CD4-positive, CD25-positive, alpha-beta regulatory T cell (primary cell): ENCODE results near the gene TSPAN9. TPM values are rescaled to one million over a fixed set of nuclear protein-coding genes. Genes with fewer than 3 reads are reported as not detected.

Experiments
- ATAC-seq, 2 donors: fragments of 150-1000 bp; cut with Tn5 transposase; one replicate each; pipeline ENCODE4 v1.10.0; 2021; ENCODE audit warnings: low read depth in 2 of 2, moderate number of reproducible peaks in 2 of 2, moderate library complexity in 1 of 2
- DNase-seq, 3 donors: peaks; one replicate each; pipeline versions ENCODE4 v3.0.0 to v3.0.0-alpha.2; 2012 to 2022; ENCODE audit warnings: mixed read lengths in 1 of 3
- H3K27ac ChIP-seq: one replicate; pipeline ENCODE4 v1.7.0; 2013; ENCODE audit warnings: mild to moderate bottlenecking, low read length; ENCODE audit not compliant: insufficient read depth, poor library complexity, severe bottlenecking
- H3K27me3 ChIP-seq: one replicate; pipeline ENCODE4 v1.7.0; 2013; ENCODE audit warnings: low read length; ENCODE audit not compliant: control insufficient read depth, insufficient read depth
- H3K36me3 ChIP-seq: one replicate; pipeline ENCODE4 v1.7.0; 2013; ENCODE audit warnings: mild to moderate bottlenecking, low read length, moderate library complexity; ENCODE audit not compliant: control insufficient read depth, insufficient read depth
- H3K4me1 ChIP-seq: 2 replicates; pipeline ENCODE4 v1.7.0; 2013; ENCODE audit warnings: mild to moderate bottlenecking, low read length; ENCODE audit not compliant: insufficient read depth, control insufficient read depth, poor library complexity, severe bottlenecking
- H3K4me3 ChIP-seq: one replicate; pipeline ENCODE4 v1.7.0; 2013; ENCODE audit warnings: low read depth, mild to moderate bottlenecking, low read length, moderate library complexity
- H3K9me3 ChIP-seq, 2 experiments: 1 replicate in 1 of 2; 2 replicates in 1 of 2; pipeline ENCODE4 v1.7.0; 2013; ENCODE audit warnings: low read length in 2 of 2, mild to moderate bottlenecking in 1 of 2, moderate library complexity in 1 of 2; ENCODE audit not compliant: control insufficient read depth in 2 of 2
- H3K27ac Mint-ChIP-seq, 3 donors: one replicate each; pipeline ENCODE4 v1.8.0; 2020 to 2022; ENCODE audit warnings: mild to moderate bottlenecking in 3 of 3, mixed read lengths in 3 of 3, moderate library complexity in 2 of 3
- H3K27me3 Mint-ChIP-seq: one replicate; pipeline ENCODE4 v1.8.0; 2022; ENCODE audit warnings: mild to moderate bottlenecking, mixed read lengths
- H3K36me3 Mint-ChIP-seq: one replicate; pipeline ENCODE4 v1.8.0; 2020; ENCODE audit warnings: mixed read lengths
- H3K4me1 Mint-ChIP-seq, 4 donors: one replicate each; pipeline ENCODE4 v1.8.0; 2020 to 2022; ENCODE audit warnings: mixed read lengths in 4 of 4, mild to moderate bottlenecking in 1 of 4
- H3K4me3 Mint-ChIP-seq, 4 donors: one replicate each; pipeline ENCODE4 v1.8.0; 2020 to 2022; ENCODE audit warnings: mild to moderate bottlenecking in 4 of 4, mixed read lengths in 4 of 4, moderate library complexity in 3 of 4
- H3K9me3 Mint-ChIP-seq, 7 donors: one replicate each; pipeline ENCODE4 v1.8.0; 2020 to 2022; ENCODE audit warnings: mixed read lengths in 7 of 7, mild to moderate bottlenecking in 3 of 7, moderate library complexity in 2 of 7
- polyA plus RNA-seq, 4 donors: library from polyadenylated mRNA; unstranded; fragments of 300-500 nt; fragmentation: Illumina TruSeq; gene quantifications; one replicate each; pipeline ENCODE4 v1.2.3, GENCODE V29; 2021
- total RNA-seq: library from RNA; stranded (reverse); gene quantifications from one replicate; pipeline ENCODE4 v1.2.3, GENCODE V29; 2022

TSPAN9 gene
- total and polyA plus RNA-seq, 5 donors from 2014 or later, result 0.09 to 1.2 (median 0.30) TPM; not detected in 1

DNA sequence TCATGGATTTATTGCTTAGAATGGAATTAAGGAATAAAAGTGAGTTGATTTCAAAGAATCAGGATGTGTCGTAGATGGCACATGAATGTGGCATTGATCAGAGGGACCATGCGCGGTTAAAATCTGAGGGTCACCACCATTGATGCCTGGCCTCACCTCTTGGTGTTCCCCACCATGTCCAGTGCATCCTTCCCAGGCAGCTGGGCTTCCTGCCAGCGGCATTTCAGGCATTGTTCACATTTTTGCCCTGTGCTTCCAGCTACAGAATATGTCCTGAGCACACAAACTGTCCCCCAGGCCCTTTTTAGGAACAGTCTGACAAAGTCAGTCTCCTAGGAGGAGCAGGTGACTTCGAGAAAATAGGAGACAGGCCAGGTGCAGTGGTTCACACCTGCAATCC, 42.0 kb upstream of the TSPAN9 start:
- H3K27me3 ChIP-seq, result no peaks in the 10 kb centered on the region
- no peak for DNase-seq
- no peak overlapping the region for H3K4me3 ChIP-seq
- Mint-ChIP-seq H3K9me3 (peaks cover 0 to 2% (median 0%) of the 10 kb centered on the region in 7 donors), H3K4me3 (no peak overlapping the region), H3K36me3 (no peaks in the 10 kb centered on the region), H3K27ac (no peak overlapping the region), H3K4me1 (no peaks in the 10 kb centered on the region), H3K27me3 (no peaks in the 10 kb centered on the region)
- H3K36me3 ChIP-seq, result no peaks in the 10 kb centered on the region
- no peak for ATAC-seq
- H3K9me3 ChIP-seq, result no peaks in the 10 kb centered on the region
- H3K27ac ChIP-seq, result no peak overlapping the region
- no peaks in the 10 kb centered on the region for H3K4me1 ChIP-seq

DNA sequence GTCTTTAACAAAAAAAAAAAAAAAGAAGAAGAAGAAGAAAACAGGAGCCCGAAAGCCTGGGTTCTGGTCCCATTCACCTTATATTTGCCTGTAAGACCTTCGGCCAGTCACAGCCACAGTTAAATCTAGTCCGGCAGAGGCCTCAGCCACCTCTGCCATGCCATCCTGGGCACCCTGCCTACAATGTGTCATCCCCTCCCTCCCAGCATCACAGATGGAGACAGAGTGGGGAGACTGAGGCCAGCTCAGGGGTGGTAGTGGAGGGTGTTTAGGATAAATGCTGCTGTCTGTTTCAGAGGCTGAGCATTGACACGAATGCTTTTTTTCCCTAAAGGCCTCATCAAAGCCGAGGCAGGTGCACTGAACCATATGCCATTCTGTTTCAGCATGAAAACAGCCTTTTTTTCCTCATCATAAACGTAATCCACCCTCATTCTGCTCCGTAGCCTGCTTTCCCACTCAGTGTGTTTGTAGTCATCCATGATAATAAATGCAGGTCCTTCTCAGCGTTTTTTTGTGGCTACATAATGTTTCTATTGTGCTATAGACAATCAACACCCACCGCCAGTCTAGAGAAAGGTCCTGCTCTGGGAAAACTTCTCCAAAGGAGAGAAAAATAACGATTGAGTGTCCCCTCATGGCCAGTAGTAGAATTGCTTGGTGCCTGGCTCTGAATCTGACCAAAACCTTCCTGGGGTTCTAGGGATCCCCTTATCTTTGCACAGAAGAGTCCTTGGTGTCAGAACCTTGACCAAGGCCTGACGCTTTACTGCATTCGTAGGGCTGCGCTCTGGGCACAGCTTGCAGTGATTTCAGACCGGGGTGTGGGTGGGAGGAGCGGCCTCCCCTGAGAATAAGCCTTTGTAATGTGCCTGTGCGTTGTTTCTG, 41.1 kb upstream of the TSPAN9 start:
- DNase-seq (no peak), ATAC-seq (no peak)
- no peaks in the 10 kb centered on the region for H3K36me3 Mint-ChIP-seq
- Histone ChIP-seq H3K4me3 (no peak overlapping the region), H3K36me3 (no peaks in the 10 kb centered on the region), H3K27ac (no peak overlapping the region), H3K4me1 (no peaks in the 10 kb centered on the region), H3K27me3 (no peaks in the 10 kb centered on the region), H3K9me3 (no peaks in the 10 kb centered on the region)
- no peak overlapping the region for H3K4me3 Mint-ChIP-seq
- no peaks in the 10 kb centered on the region for H3K27me3 Mint-ChIP-seq
- H3K4me1 Mint-ChIP-seq, result no peaks in the 10 kb centered on the region
- no peak overlapping the region for H3K27ac Mint-ChIP-seq
- peaks cover 0 to 2% (median 0%) of the 10 kb centered on the region in 7 donors for H3K9me3 Mint-ChIP-seq

DNA sequence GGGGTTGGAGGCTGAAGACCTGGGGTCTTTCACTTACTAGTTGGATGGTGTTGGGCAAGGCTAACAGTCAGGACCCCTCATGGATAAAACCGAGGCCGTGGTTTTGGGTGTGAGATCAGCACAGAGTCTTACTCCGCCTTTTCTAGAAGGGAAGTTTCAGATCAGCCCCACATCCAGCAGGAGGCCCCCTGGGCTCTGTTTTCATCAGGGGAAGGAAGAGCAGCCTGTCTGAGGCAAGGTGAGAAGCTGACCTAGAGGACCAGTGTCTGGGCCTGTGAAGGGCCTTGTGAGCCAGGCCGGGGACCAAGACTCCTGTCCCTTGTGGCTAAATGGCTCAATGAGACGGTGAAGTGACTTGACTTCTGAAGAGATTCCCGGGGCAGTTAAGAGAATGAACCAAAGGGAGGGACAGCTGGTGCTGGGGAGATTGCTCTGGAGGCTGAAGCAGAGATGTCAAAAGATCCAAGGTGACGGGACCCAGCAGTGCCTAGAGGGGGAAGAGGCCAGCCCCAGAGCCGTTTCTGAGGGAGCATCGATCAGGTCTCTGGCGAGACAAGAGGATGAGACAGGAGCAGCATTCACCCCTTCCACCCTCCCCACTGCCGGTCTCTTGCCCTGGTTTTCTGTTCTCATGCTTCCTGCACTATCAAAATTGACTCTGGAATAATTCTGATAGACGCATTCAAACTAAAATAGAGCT, 40.1 kb upstream of the TSPAN9 start:
- Mint-ChIP-seq H3K36me3 (no peaks in the 10 kb centered on the region), H3K9me3 (peaks cover 0 to 2% (median 0%) of the 10 kb centered on the region in 7 donors), H3K27ac (no peak overlapping the region), H3K4me1 (no peaks in the 10 kb centered on the region), H3K27me3 (peaks cover 5% of the 10 kb centered on the region), H3K4me3 (no peak overlapping the region)
- Histone ChIP-seq H3K4me1 (no peaks in the 10 kb centered on the region), H3K27ac (no peak overlapping the region), H3K27me3 (no peaks in the 10 kb centered on the region), H3K4me3 (no peak overlapping the region), H3K36me3 (no peaks in the 10 kb centered on the region), H3K9me3 (no peaks in the 10 kb centered on the region)
- ATAC-seq, result no peak
- DNase-seq, result no peak

DNA sequence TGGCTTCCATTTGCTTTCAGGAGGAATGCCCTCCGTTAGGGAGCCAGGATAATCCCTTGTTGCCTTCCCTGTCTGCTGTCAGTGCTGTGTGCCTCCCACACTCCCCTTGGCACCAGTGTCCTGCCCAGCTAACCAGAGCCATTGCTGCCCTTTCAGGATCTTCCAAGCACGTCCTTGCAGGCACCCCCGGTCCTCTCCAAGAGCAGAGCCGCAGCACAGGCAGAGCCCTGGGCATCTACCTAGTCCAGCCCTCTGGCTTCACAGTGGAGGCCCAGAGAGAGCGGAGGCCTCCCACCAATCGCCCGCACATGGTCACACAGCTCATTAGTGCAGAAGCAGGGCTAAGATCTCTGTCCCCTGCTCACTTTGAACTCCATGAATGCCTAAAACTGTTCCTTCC, 39.0 kb upstream of the TSPAN9 start:
- Mint-ChIP-seq H3K36me3 (no peaks in the 10 kb centered on the region), H3K4me3 (no peak overlapping the region), H3K4me1 (no peaks in the 10 kb centered on the region), H3K9me3 (peaks cover 0 to 2% (median 0%) of the 10 kb centered on the region in 7 donors), H3K27me3 (peaks cover 13% of the 10 kb centered on the region), H3K27ac (no peak overlapping the region)
- DNase-seq, result no peak
- no peak for ATAC-seq
- Histone ChIP-seq H3K36me3 (no peaks in the 10 kb centered on the region), H3K27me3 (peaks cover 2% of the 10 kb centered on the region), H3K9me3 (no peaks in the 10 kb centered on the region), H3K4me1 (no peaks in the 10 kb centered on the region), H3K4me3 (no peak overlapping the region), H3K27ac (no peak overlapping the region)

DNA sequence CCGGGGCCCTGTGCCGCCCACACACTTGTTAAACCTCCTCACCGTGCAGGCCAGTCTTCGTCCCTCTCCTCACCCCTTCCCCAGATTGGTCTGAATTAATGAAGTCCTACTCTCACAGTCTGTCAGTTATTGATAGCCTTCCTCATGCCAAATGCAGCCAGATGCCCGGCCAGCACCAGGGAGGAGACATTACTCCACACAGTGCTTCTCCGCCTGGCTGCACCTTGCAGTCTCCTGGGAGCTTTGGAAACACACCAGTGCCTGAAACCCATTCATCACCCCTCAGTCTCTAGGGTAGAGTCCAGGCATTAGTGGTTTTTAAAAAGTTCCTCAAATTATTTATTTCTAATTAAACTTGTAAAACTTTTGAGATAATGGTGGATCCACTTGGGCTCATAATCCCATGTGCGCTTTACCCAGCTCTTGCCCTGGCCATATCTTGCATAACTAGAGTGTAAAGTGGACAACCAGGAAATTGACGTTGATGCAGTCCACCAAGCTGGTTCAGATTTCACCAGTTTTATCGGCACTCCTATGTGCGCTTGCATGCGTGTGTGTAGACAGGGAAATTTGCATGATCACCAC, 38.2 kb upstream of the TSPAN9 start:
- ATAC-seq (no peak), DNase-seq (no peak)
- peaks cover 17% of the 10 kb centered on the region for H3K27me3 Mint-ChIP-seq
- Histone ChIP-seq H3K36me3 (no peaks in the 10 kb centered on the region), H3K4me1 (no peaks in the 10 kb centered on the region), H3K9me3 (no peaks in the 10 kb centered on the region), H3K27ac (no peak overlapping the region), H3K4me3 (no peak overlapping the region), H3K27me3 (peaks cover 2% of the 10 kb centered on the region)
- H3K27ac Mint-ChIP-seq, result no peak overlapping the region
- H3K4me1 Mint-ChIP-seq, result no peaks in the 10 kb centered on the region
- no peak overlapping the region for H3K4me3 Mint-ChIP-seq
- no peaks in the 10 kb centered on the region for H3K36me3 Mint-ChIP-seq
- peaks cover 0 to 2% (median 0%) of the 10 kb centered on the region in 7 donors for H3K9me3 Mint-ChIP-seq

DNA sequence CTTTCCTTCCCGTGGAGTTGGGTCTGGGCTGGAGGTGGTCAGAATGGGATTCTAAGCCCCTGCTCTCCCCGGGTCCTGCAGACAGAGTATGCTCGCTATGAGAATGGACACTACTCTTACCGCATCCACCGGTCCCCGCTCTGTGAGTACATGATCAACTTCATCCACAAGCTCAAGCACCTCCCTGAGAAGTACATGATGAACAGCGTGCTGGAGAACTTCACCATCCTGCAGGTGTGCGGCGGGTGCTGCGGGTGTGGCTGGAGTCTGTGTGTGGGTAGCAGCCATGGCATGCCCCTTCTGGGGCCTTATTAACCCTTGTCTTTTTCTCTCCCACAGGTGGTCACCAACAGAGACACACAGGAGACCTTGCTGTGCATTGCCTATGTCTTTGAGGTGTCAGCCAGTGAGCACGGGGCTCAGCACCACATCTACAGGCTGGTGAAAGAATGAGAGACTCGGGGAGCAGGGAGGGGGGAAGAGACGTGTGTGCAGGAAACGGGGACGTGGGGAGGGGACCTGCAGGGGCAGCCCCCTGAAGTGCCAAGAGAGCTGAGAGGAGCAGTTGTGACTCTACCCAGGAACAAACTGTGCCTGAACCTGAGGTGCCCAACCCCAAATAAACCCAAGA, 37.0 kb upstream of the TSPAN9 start:
- Mint-ChIP-seq H3K36me3 (no peaks in the 10 kb centered on the region), H3K27ac (no peak overlapping the region), H3K9me3 (peaks cover 0 to 2% (median 0%) of the 10 kb centered on the region in 7 donors), H3K27me3 (peaks cover 22% of the 10 kb centered on the region), H3K4me1 (no peaks in the 10 kb centered on the region), H3K4me3 (no peak overlapping the region)
- H3K4me1 ChIP-seq, result no peaks in the 10 kb centered on the region
- ATAC-seq (no peak), DNase-seq (no peak)
- H3K9me3 ChIP-seq, result no peaks in the 10 kb centered on the region
- H3K36me3 ChIP-seq, result no peaks in the 10 kb centered on the region
- peaks cover 2% of the 10 kb centered on the region for H3K27me3 ChIP-seq
- no peak overlapping the region for H3K27ac ChIP-seq
- no peak overlapping the region for H3K4me3 ChIP-seq

DNA sequence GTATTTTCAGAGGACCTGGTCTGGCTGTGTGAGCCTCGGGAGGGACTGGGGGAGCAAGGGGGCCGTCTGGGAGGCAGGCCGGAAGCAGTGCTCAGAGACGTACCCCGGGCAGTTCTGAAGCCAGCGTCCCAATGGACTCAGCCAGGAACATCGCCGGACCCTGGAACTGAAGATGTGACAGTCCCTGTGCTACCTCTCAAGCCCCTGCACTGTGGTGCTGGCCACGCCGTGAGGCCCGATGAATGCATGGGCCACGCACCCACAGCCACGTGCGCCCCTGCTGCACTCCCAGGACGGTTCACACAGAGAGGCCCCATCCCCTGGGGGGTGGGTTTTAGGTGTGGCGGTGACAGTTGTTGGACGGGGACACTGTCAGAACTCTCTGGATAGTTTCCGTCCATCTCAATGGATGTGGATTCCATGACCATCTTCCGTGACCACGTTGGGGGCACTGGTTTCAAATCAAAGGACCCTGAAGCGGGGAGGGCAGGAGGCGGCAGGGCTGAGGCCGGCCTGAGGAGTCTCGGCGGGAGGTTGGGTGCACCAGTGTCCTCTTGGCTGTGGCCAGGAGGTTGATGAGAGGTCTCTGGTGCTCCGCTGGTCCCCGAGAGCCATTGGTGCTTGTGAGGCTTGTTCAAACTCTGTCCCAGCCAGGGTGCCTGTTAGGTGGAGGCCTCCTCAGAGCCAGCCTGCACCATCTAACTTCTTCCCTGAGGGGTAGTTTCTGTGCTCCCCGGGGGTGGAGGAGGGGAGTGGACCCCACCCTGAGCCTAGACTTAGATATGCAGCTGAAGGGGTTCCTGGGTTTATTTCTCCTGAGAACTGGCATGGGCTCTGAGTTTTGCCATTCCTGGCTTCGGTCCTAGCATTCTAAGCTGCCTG, 36.3 kb upstream of the TSPAN9 start:
- ATAC-seq, result no peak
- peaks cover 22% of the 10 kb centered on the region for H3K27me3 Mint-ChIP-seq
- H3K9me3 Mint-ChIP-seq, result peaks cover 0 to 2% (median 0%) of the 10 kb centered on the region in 7 donors

More for the DNA sequence above, 36.3 kb upstream of the TSPAN9 start:
- Mint-ChIP-seq H3K4me1 (no peaks in the 10 kb centered on the region), H3K36me3 (no peaks in the 10 kb centered on the region), H3K27ac (no peak overlapping the region), H3K4me3 (no peak overlapping the region)
- H3K36me3 ChIP-seq, result no peaks in the 10 kb centered on the region
- no peaks in the 10 kb centered on the region for H3K4me1 ChIP-seq
- H3K4me3 ChIP-seq, result no peak overlapping the region
- peaks cover 2% of the 10 kb centered on the region for H3K27me3 ChIP-seq
- no peaks in the 10 kb centered on the region for H3K9me3 ChIP-seq
- no peak for DNase-seq
- no peak overlapping the region for H3K27ac ChIP-seq
